Caco-2 (cell line): ENCODE measurements around the gene TMOD1. TPM values are rescaled to one million over a fixed set of nuclear protein-coding genes. Genes with fewer than 3 reads are reported as not detected.

Experiments
- BruUV-seq: library from RNA; stranded (reverse); fragments of 400-500 nt; replicated peaks from 2 replicates; lab custom pipeline; 2021; lab: Mats Ljungman, UMichigan
- CTCF ChIA-PET: fragments of 300-600 bp; sonication (Branson Sonifier 250); formaldehyde crosslinking; loops from one replicate; lab custom pipeline; 2022; ENCODE audit warnings: antibody characterized with exemption; lab: Charles Lee
- POLR2A ChIA-PET: fragments of 300-600 bp; sonication (Branson Sonifier 250); formaldehyde crosslinking; loops from one replicate; lab custom pipeline; 2022; ENCODE audit warnings: antibody characterized with exemption; lab: Charles Lee
- DNase-seq, 2 experiments: peaks; one replicate each; pipeline versions ENCODE4 v3.0.0 to v3.0.0-alpha.2; 2020 to 2022
- H3K27me3 ChIP-seq: replicated peaks from 2 replicates; pipeline ENCODE4 v1.6.0; 2011; ENCODE audit warnings: low read length; ENCODE audit not compliant: control insufficient read depth, insufficient read depth
- H3K36me3 ChIP-seq: 2 replicates; pipeline ENCODE4 v1.5.1; 2011; ENCODE audit warnings: low read length; ENCODE audit not compliant: control insufficient read depth, insufficient read depth
- H3K4me1 ChIP-seq: fragments of 250-450 bp; sonication (Bioruptor Pico); 2 replicates; pipeline ENCODE4 v1.5.1; 2020; ENCODE audit warnings: mild to moderate bottlenecking
- H3K4me3 ChIP-seq: 2 replicates; pipeline ENCODE4 v1.5.1; 2011; ENCODE audit warnings: low read depth, mild to moderate bottlenecking, control low read depth, low read length
- H3K9me3 ChIP-seq: fragments of 250-450 bp; sonication (Bioruptor Pico); 2 replicates; pipeline ENCODE4 v1.5.1; 2020; ENCODE audit warnings: mild to moderate bottlenecking, moderate library complexity
- H3K27ac Mint-ChIP-seq: one replicate; pipeline ENCODE4 v1.8.0; 2022; ENCODE audit warnings: mixed read lengths; ENCODE audit not compliant: unreplicated experiment
- H3K27me3 Mint-ChIP-seq: one replicate; pipeline ENCODE4 v1.8.0; 2022; ENCODE audit warnings: mixed read lengths; ENCODE audit not compliant: insufficient read depth, unreplicated experiment
- H3K36me3 Mint-ChIP-seq: one replicate; pipeline ENCODE4 v1.8.0; 2022; ENCODE audit warnings: mild to moderate bottlenecking, mixed read lengths; ENCODE audit not compliant: insufficient read depth, unreplicated experiment
- H3K4me1 Mint-ChIP-seq: one replicate; pipeline ENCODE4 v1.8.0; 2022; ENCODE audit warnings: low read depth, mixed read lengths; ENCODE audit not compliant: unreplicated experiment
- H3K4me3 Mint-ChIP-seq: one replicate; pipeline ENCODE4 v1.8.0; 2022; ENCODE audit warnings: mild to moderate bottlenecking, moderate library complexity, mixed read lengths; ENCODE audit not compliant: unreplicated experiment
- H3K9me3 Mint-ChIP-seq: one replicate; pipeline ENCODE4 v1.8.0; 2022; ENCODE audit warnings: mixed read lengths; ENCODE audit not compliant: unreplicated experiment
- intact Hi-C: fragments of 100-400 bp; cut with micrococcal nuclease; formaldehyde crosslinking; loops from one replicate; pipeline ENCODE4 v1.10.0; 2022; ENCODE audit not compliant: unreplicated experiment
- total RNA-seq: library from RNA; stranded (reverse); gene quantifications from 2 replicates; pipeline ENCODE4 v1.2.3, GENCODE V29; 2022
- TF ChIP-seq, protein P1 (sequence below), 2 experiments: fragments of 200-600 bp in 1 of 2; IDR thresholded peaks; 1 replicate in 1 of 2; 2 replicates in 1 of 2; pipeline versions ENCODE4 v1.5.1 to v1.8.0; 2011 to 2022; ENCODE audit warnings: antibody characterized with exemption in 1 of 2, control low read depth in 1 of 2, inconsistent platforms in 1 of 2, low read depth in 1 of 2, low read length in 1 of 2, mild to moderate bottlenecking in 1 of 2, moderate library complexity in 1 of 2; ENCODE audit not compliant: insufficient read depth in 1 of 2, severe bottlenecking in 1 of 2, unreplicated experiment in 1 of 2

The TMOD1 gene
- total RNA-seq, 1 experiment from 2014 or later: 1.1 TPM

DNA sequence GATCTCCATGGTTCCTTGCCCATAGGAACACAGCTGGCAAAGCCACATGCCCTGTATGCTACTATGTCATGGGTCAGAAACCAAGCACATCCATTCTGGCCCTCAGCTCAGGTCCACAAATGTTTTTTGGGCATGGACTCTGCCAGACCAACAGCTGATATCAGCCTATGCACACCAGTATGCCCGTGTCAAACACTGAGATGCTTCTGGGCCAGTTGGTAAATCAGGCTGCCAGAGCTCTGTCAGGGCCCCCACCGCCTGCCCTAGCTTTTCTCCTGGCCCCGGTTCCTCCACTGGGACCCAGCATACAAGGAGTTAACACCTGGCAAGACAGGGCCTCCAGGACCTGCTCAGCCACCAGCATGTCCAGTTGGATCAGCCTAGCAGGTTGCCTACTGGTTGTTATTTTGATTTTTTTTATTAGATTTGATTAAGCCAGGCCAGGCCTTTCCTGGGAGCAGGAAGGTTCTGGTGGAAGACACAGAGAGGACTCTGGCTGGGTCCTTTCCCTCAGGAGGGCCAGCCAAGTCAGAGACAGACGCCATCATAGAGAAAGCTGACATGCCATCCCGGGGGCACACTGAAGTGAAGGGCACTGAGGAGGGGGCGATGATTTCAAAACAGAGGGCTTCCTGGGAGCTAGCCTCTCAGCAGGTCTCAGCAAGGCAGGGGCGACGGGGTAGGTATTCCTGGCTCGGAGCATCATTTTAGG, 65.9 kb downstream of the TMOD1 start:
- H3K27ac Mint-ChIP-seq: no peak overlapping the region

DNA sequence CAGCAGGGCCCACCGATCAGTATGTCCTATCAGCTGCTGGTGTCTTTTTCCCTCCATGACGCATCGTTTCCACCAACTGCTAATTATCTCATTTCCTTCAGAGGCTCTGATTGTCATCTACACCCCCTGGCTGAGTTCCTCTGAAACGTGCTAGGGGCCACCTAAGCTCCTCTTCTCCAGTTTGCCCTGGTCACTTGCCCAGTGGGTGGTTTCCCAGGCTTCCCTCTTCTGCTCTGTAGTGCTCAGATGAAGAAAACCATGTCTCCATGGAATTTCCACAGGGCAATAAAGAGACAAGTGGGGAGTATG, 66.4 kb downstream of the TMOD1 start:
- H3K4me1 ChIP-seq: 0 out of 2 replicates have a peak, but pooled peaks cover 4% of the 10 kb centered on the region
- H3K4me3 ChIP-seq: no peak overlapping the region
- H3K27me3 ChIP-seq: no peaks in the 10 kb centered on the region
- Mint-ChIP-seq H3K27me3 (no peaks in the 10 kb centered on the region), H3K4me1 (no peaks in the 10 kb centered on the region), H3K27ac (no peak overlapping the region), H3K36me3 (no peaks in the 10 kb centered on the region), H3K4me3 (no peak overlapping the region), H3K9me3 (no peaks in the 10 kb centered on the region)
- ChIA-PET POLR2A (no interaction called here), CTCF (no interaction called here)
- no TSS peak for BruUV-seq
- intact Hi-C loops: no loop called here
- no peaks in the 10 kb centered on the region for H3K9me3 ChIP-seq
- DNase-seq: no peak
- TF ChIP-seq, protein P1, sequence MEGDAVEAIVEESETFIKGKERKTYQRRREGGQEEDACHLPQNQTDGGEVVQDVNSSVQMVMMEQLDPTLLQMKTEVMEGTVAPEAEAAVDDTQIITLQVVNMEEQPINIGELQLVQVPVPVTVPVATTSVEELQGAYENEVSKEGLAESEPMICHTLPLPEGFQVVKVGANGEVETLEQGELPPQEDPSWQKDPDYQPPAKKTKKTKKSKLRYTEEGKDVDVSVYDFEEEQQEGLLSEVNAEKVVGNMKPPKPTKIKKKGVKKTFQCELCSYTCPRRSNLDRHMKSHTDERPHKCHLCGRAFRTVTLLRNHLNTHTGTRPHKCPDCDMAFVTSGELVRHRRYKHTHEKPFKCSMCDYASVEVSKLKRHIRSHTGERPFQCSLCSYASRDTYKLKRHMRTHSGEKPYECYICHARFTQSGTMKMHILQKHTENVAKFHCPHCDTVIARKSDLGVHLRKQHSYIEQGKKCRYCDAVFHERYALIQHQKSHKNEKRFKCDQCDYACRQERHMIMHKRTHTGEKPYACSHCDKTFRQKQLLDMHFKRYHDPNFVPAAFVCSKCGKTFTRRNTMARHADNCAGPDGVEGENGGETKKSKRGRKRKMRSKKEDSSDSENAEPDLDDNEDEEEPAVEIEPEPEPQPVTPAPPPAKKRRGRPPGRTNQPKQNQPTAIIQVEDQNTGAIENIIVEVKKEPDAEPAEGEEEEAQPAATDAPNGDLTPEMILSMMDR (IDR thresholded peaks at IDR 0.05; ENCODE audit: insufficient read depth in 1 of 2, low read depth in 1 of 2, low read length in 1 of 2, severe bottlenecking in 1 of 2, unreplicated experiment in 1 of 2): no peak
- no peaks in the 10 kb centered on the region for H3K36me3 ChIP-seq

More for the DNA sequence above, 65.9 kb downstream of the TMOD1 start:
- no peak for DNase-seq
- Mint-ChIP-seq H3K9me3 (no peaks in the 10 kb centered on the region), H3K4me3 (no peak overlapping the region), H3K27me3 (no peaks in the 10 kb centered on the region), H3K36me3 (no peaks in the 10 kb centered on the region), H3K4me1 (no peaks in the 10 kb centered on the region)
- BruUV-seq: no TSS peak
- Histone ChIP-seq H3K36me3 (no peaks in the 10 kb centered on the region), H3K27me3 (no peaks in the 10 kb centered on the region), H3K9me3 (no peaks in the 10 kb centered on the region), H3K4me1 (0 out of 2 replicates have a peak, but pooled peaks cover 4% of the 10 kb centered on the region), H3K4me3 (no peak overlapping the region)
- intact Hi-C loops: no loop called here
- TF ChIP-seq, protein P1 (IDR thresholded peaks at IDR 0.05; ENCODE audit: insufficient read depth in 1 of 2, low read depth in 1 of 2, low read length in 1 of 2, severe bottlenecking in 1 of 2, unreplicated experiment in 1 of 2): no peak
- ChIA-PET POLR2A (no interaction called here), CTCF (no interaction called here)

GRCh38 chr9:97568461-97569275, 67.2 kb downstream of the TMOD1 start:
- H3K27ac Mint-ChIP-seq: no peak overlapping the region
- no peak overlapping the region for H3K4me3 Mint-ChIP-seq
- POLR2A ChIA-PET: no interaction called here
- DNase-seq: no peak
- Histone ChIP-seq H3K36me3 (no peaks in the 10 kb centered on the region), H3K9me3 (no peaks in the 10 kb centered on the region), H3K4me1 (0 out of 2 replicates have a peak, but pooled peaks cover 4% of the 10 kb centered on the region), H3K4me3 (no peak overlapping the region), H3K27me3 (no peaks in the 10 kb centered on the region)
- no peaks in the 10 kb centered on the region for H3K27me3 Mint-ChIP-seq
- no peaks in the 10 kb centered on the region for H3K4me1 Mint-ChIP-seq
- intact Hi-C loops: no loop called here
- TF ChIP-seq, protein P1 (IDR thresholded peaks at IDR 0.05; ENCODE audit: insufficient read depth in 1 of 2, low read depth in 1 of 2, low read length in 1 of 2, severe bottlenecking in 1 of 2, unreplicated experiment in 1 of 2): no peak
- no TSS peak for BruUV-seq
- H3K9me3 Mint-ChIP-seq: no peaks in the 10 kb centered on the region
- H3K36me3 Mint-ChIP-seq: no peaks in the 10 kb centered on the region
- CTCF ChIA-PET: no interaction called here
